Forelimb muscle (tissue), 1 donor: ENCODE measurements around the gene EIF2S2. TPM values are rescaled to one million over a fixed set of nuclear protein-coding genes. Genes with fewer than 3 reads are reported as not detected.
"Not testable (repeated sequence)": the region's sequence is repeated elsewhere in the genome, so short reads cannot be mapped to it uniquely, and the experiment has no call there.

ENCODE experiments used
- DNase-seq: peaks from one replicate; pipeline ENCODE4 v3.0.0-alpha.2; 2013; ENCODE audit warnings: low read depth
- polyA plus RNA-seq: library from polyadenylated mRNA; unstranded; fragments of 120-200 nt; gene quantifications from one replicate; pipeline ENCODE4 v1.2.1, GENCODE V29; 2013; ENCODE audit not compliant: insufficient read length

EIF2S2 gene, protein sequence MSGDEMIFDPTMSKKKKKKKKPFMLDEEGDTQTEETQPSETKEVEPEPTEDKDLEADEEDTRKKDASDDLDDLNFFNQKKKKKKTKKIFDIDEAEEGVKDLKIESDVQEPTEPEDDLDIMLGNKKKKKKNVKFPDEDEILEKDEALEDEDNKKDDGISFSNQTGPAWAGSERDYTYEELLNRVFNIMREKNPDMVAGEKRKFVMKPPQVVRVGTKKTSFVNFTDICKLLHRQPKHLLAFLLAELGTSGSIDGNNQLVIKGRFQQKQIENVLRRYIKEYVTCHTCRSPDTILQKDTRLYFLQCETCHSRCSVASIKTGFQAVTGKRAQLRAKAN
- polyA plus RNA-seq, result 44.0 TPM

DNA sequence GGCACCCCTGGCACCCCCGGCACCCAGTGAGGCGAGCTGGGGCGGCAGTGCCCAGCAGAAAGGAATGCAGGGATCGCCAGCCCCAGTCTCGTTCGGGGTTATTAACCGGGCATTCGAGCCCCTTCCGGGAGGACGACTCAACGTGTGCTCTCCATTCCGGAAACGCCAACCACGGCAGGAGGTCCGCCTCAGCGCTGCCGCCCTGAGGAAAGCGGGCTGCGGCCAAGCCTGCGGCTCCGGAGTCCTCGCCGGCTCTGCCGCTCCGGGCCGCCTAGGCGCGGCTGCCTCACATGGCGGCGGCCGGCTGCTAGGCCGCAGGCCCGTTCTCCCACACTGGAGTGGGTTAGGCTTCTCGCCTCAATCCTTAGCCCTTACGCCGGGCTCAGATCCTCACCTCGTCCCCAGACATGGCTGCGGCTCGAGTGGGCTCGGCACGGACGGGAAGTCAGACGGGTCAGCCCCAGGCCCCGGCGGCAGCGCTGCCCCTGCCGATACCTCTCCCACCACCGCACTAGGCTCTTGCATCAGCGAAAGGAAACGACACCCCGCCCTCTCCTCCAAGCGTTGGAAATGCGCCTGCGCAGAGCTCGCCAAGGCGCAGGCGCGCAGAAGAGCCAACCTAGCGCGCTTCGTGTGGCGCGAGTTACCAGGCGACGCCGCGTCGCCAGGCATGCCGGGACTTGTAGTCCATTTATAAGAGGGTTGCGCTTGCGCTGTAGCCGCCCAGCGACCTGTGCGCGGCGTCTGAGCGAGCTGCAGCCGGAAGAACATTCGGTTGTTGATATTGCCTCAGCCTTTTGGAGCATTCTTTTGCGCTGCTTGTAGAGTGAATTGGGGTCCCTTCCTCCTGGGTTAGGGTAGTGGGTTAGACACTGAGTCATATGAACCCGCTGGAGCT lies at the start of gene EIF2S2:
TSS of gene EIF2S2 (minus strand) at position 542 of the 898 bp plus-strand sequence. CDS start at position 409, 133 bp downstream.
- DNase-seq, result peak; percentile 98

DNA sequence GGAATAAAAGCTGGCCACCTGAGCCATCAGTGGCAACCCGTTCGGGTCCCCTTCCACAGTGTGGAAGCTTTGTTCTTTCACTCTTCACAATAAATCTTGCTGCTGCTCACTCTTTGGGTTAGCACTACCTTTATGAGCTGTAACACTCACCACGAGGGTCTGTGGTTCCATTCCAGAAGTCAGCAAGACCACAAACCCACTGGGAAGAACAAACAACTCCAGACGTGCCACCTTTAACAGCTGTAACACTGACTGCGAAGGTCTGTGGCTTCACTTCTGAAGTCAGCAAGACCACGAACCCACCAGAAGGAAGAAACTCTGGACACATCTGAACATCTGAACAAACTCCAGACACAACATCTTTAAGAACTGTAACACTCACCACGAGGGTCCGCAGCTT lies 45.7 kb upstream of the EIF2S2 start:
- not testable (repeated sequence) for DNase-seq

DNA sequence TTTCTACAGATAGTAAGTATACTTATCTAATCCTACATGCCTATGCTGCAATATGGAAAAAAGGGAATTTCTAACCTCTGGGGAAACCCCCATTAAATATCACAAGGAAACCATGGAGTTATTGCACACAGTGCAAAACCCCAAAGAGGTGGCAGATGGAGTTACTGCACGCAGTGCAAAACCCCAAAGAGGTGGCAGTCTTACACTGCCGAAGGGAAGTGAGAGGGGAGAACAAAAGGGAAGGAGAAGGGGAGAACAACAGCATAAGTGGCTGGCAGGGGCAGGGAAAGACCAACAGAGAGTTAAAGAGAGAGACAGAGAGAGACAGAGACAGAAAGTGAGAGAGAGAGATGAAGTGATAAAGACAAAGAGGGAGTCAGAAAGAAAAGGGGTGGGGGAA lies 43.8 kb upstream of the EIF2S2 start:
- DNase-seq, result no peak

DNA sequence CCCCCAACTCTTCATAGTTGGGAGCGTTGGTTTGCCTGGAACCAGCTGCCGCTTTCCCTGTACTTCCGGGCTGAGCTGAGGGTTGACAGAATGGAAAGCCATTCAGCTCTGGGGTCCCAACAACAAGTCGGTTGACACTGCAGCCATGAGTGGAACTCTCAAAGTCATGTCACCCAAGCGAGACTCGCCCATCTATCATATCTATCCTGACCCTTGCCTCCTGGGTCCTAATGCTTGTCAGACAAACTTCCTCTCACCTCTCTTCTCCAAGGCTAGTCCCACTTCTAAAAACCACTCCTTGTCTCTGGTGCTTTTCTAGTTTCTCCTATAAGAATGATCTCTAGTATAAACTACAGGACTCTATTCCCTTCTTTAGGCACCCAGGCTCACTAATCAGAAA lies 41.1 kb upstream of the EIF2S2 start:
- not testable (repeated sequence) for DNase-seq

- not testable (repeated sequence) for DNase-seq
Measured at GRCh38 chr20:34152073-34152472, 40.0 kb upstream of the EIF2S2 start.

- no peak for DNase-seq
Measured at GRCh38 chr20:34150306-34151000, 38.4 kb upstream of the EIF2S2 start.

DNA sequence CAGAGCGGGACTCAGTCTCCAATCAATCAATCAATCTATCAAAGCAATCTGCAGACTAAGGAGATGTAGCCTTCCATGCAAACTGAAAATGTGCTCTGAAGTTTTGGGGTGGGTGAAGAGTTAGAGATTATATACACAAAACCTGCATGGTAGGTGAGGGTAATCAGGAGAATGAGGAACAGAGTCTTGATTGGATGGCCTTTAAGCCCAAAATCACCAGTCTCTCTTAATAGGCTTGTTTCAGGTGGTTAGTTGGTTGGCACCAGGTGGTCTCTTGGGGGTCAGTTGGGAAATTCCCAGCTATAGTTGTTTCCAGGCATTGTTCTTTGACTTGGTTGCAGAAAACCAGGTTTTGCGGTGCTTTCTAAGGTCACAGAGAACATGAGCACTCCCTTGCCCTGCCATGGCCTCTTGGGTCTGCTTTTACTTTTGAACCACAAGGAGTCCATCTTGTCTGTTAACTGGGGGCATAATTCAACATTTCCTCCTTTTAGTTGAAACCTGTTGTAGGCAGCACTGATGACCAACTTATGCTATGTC lies 33.3 kb upstream of the EIF2S2 start:
- DNase-seq, result no peak

DNA sequence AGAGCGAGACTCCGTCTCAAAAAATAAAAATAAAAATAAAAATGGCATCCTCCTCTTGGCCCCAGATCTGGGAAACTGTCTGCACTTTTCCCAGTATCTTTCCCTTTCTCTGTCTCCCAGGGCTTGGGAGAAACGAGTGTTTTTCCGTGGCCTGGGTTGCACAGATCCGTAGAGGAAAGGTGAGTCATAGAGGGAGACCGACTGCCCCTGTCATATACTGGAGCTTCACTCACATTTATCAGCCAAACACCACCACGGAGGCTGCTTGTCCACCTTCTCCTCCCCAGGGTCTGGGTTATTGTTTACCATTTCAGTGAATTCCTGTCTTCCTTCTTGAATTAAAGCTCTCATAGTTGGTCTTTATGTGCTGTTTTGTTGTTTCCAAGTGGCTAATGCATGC lies 31.9 kb upstream of the EIF2S2 start:
- DNase-seq, result no peak

DNA sequence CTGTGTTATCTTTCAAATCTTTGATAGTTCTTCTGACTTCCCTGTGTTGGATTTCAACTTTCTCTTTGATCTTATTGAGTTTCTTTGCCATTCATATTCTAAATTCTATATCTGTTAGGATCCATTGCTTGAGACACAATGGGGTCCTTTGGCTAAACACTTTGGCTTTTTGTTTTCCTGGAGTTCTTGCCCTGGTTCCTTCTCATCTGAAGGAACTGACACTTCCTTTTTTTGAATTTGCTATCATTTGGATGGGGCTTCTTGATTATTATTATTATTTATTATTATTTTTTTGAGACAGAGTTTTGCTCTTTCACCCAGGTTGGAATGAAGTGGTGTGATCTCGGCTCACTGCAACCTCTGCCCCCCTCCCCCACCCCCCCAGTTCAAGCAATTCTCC lies 30.1 kb upstream of the EIF2S2 start:
- DNase-seq, result no peak

DNA sequence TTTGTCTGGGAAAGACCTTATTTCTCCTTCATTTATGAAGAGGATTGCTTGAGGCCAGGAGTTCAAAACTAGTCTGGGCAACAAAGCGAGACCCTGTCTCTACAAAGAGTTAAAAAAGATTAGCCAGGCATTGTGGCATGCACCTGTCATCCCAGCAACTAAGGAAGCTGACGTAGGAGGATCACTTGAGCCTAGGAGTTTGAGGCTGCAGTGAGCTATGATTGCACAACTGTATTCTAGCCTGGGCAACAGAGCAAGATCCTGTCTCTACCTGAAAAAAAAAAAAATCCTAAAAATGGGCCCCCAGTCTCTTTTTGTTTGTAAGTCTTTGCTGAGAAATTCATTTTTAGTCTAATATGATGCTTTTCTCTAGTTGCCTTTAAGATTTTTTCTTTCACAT lies 29.2 kb upstream of the EIF2S2 start:
- DNase-seq, result no peak

- not testable (repeated sequence) for DNase-seq
Measured at GRCh38 chr20:34135525-34136275, 23.7 kb upstream of the EIF2S2 start.

GRCh38 chr20:34133365-34133860 lies 21.4 kb upstream of the EIF2S2 start:
- DNase-seq, result not testable (repeated sequence)

- not testable (repeated sequence) for DNase-seq
Measured at GRCh38 chr20:34132943-34133342, 20.9 kb upstream of the EIF2S2 start.

DNA sequence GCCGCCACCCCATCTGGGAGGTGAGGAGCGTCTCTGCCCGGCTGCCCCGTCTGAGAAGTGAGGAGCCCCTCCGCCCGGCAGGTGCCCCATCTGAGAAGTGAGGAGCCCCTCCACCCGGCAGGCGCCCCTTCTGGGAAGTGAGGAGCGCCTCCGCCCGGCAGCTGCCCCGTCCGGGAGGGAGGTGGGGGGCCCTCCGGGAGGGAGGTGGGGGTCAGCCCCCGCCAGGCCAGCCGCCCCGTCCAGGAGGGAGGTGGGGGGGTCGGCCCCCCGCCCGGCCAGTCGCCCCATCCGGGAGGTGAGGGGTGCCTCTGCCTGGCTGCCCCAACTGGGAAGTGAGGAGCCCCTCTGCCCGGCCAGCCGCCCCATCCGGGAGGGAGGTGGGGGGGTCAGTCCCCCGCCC lies 20.4 kb upstream of the EIF2S2 start:
- DNase-seq, result not testable (repeated sequence)

DNA sequence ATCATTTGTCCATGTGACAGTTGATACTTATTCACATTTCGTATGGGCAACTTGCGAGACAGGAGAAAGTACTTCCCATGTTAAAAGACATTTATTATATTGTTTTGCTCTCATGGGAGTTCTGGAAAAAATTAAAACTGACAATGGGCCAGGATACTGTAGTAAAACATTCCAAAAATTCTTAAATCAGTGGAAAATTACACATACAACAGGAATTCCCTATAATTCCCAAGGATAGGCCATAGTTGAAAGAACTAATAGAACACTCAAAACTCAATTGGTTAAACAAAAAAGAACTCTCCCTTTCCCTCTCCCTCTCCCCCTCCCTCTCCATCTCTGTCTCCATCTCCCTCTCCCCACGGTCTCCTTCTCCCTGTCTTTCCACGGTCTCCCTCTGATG lies 19.4 kb upstream of the EIF2S2 start:
- no peak for DNase-seq

- no peak for DNase-seq
Measured at GRCh38 chr20:34129518-34130162, 17.6 kb upstream of the EIF2S2 start.

DNA sequence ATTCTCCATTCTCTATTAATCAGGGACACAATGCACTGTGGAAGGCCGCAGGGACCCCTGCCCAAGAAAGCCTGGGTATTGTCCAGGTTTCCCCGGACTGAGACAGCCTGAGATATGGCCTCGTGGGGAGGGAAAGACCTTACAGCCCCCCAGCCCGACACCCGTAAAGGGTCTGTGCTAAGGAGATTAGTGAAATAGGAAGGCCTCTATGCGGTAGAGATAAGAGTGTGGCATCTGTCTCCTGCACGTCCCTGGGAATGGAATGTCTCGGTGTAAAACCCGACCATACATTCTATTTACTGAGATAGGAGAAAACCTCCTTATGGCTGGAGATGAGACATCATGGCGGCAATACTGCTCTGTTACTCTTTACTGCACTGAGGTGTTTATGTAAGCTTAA lies 15.7 kb upstream of the EIF2S2 start:
- no peak for DNase-seq

DNA sequence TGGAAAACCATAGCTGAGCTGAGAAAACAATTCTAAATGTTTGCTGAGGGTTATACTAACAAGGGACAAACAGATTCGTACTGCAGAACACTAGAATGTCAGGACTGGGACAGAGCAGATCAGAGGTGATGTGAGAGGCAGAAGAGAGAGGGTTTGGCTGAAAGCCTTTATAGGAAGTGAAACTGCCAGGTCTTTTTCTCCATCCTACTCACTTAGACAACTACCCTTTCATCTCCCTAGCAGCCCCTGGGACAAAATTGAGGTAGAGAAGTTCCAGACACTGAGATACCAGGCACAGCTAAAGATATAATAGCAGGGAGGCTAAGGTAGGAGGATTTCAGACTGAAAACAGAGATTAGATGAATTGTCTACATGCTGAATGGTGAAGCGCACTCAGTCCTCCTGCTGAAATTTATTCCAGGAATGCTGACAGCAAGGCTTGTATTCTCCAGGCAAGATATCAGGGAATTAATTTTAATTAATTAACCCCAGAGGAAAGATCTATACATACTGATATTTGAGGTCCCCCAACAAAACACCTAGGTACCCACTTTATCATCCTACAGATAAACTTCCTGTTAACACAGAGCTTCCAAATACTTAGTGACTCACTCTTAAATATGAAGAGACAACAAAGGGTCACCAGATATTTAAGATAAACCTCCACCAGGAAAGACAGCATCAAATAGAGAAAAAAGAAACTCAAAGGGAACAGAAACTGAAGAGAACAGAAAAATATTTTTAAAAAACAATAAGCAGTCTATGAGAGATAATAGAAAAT lies 12.6 kb upstream of the EIF2S2 start:
- DNase-seq, result no peak

GRCh38 chr20:34123309-34123708 lies 11.3 kb upstream of the EIF2S2 start:
- DNase-seq, result no peak
